SK-N-MC (cell line): Measurements from ENCODE around the gene SEC14L1.

ENCODE experiments used
- EZH2 ChIP-seq: fragments of 200-600 bp; sonication (generic); IDR thresholded peaks from one replicate; pipeline ENCODE4 v1.6.1; 2017; ENCODE audit warnings: antibody characterized with exemption
- POLR2AphosphoS5 ChIP-seq: IDR thresholded peaks from 2 replicates; pipeline ENCODE4 v1.6.1; 2012; ENCODE audit warnings: mild to moderate bottlenecking, low read depth, low read length, borderline replicate concordance

GRCh38 chr17:77097631-77098180, 43.1 kb upstream of the SEC14L1 start:
- no peak for TF ChIP-seq POLR2AphosphoS5
- no peak for TF ChIP-seq EZH2
